MCF 10A (cell line): ENCODE data around the gene FAF1. TPM values are rescaled to one million over a fixed set of nuclear protein-coding genes. Genes with fewer than 3 reads are reported as not detected.

Source experiments
- BruUV-seq: library from RNA; stranded (reverse); fragments of 400-500 nt; replicated peaks from 2 replicates; lab custom pipeline; 2021; lab: Mats Ljungman, UMichigan
- CTCF ChIA-PET: fragments of 300-600 bp; sonication (Branson Sonifier 250); formaldehyde crosslinking; extraction: SDS; loops from one replicate; lab custom pipeline; 2021; ENCODE audit warnings: antibody characterized with exemption, inconsistent platforms; lab: Yijun Ruan, JAX
- POLR2A ChIA-PET: fragments of 300-600, 350-650 bp; sonication (Branson Sonifier 250); formaldehyde crosslinking; extraction: SDS; loops from one replicate; lab custom pipeline; 2020; ENCODE audit warnings: antibody characterized with exemption, inconsistent platforms; lab: Yijun Ruan, JAX
- DNase-seq: peaks from one replicate; pipeline ENCODE4 v3.0.0-alpha.2; 2018; ENCODE audit not compliant: unreplicated experiment
- H3K27ac Mint-ChIP-seq: one replicate; pipeline ENCODE4 v1.8.0; 2022; ENCODE audit warnings: mild to moderate bottlenecking, low read depth, mixed read lengths; ENCODE audit not compliant: unreplicated experiment
- H3K27me3 Mint-ChIP-seq: one replicate; pipeline ENCODE4 v1.8.0; 2022; ENCODE audit warnings: mixed read lengths; ENCODE audit not compliant: insufficient read depth, unreplicated experiment
- H3K36me3 Mint-ChIP-seq: one replicate; pipeline ENCODE4 v1.8.0; 2022; ENCODE audit warnings: mild to moderate bottlenecking, moderate library complexity, mixed read lengths; ENCODE audit not compliant: insufficient read depth, unreplicated experiment
- H3K4me1 Mint-ChIP-seq: one replicate; pipeline ENCODE4 v1.8.0; 2022; ENCODE audit warnings: mixed read lengths; ENCODE audit not compliant: insufficient read depth, unreplicated experiment
- H3K4me3 Mint-ChIP-seq: one replicate; pipeline ENCODE4 v1.8.0; 2022; ENCODE audit warnings: mild to moderate bottlenecking, moderate library complexity, mixed read lengths; ENCODE audit not compliant: unreplicated experiment
- H3K9me3 Mint-ChIP-seq: one replicate; pipeline ENCODE4 v1.8.0; 2022; ENCODE audit warnings: mixed read lengths; ENCODE audit not compliant: unreplicated experiment
- intact Hi-C: fragments of 100-400 bp; cut with micrococcal nuclease; formaldehyde crosslinking; loops from 2 replicates; pipeline ENCODE4 v1.14.1; 2022
- total RNA-seq: library from RNA; stranded (reverse); gene quantifications from 2 replicates; pipeline ENCODE4 v1.2.3, GENCODE V29; 2022
- TF ChIP-seq, protein P1 (sequence below): fragments of 200-600 bp; IDR thresholded peaks from one replicate; pipeline ENCODE4 v1.8.0; 2022; ENCODE audit warnings: antibody characterized with exemption, mild to moderate bottlenecking; ENCODE audit not compliant: unreplicated experiment

The FAF1 gene
- total RNA-seq, 1 experiment from 2014 or later, result 93.2 TPM

DNA sequence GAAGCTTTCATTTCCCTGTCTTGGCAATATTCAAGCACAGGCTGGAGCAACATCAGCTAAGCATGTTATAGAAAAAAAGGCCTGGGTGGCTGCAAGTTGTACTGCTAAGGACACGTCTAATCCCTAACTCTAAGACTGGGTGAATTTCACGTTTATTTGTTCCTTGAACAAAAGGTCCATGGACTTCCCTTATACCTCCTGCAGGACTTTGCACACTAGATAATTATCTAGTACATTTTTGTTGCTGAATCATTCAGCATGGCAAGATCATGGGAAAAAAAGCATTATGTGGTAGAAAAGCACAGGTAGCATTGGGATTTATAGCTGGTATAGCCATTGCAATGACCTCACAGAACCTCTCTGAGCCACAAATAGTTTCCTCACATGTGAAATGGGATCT is 406.1 kb downstream of the FAF1 start:
- no peaks in the 10 kb centered on the region for H3K4me1 Mint-ChIP-seq
- no TSS peak for BruUV-seq
- H3K4me3 Mint-ChIP-seq, result no peak overlapping the region
- H3K27me3 Mint-ChIP-seq, result no peaks in the 10 kb centered on the region
- H3K36me3 Mint-ChIP-seq, result peaks cover 12% of the 10 kb centered on the region
- intact Hi-C loops, result no loop called here
- no peak overlapping the region for H3K27ac Mint-ChIP-seq
- ChIA-PET CTCF (interaction anchor here (0.6 to 0.8 kb wide), 3 partner anchors 31 to 356 kb away, joined by 3 read pairs; no protein-coding TSS in a partner anchor), POLR2A (interaction anchor here (0.8 kb wide), 1 partner anchor 31 kb away, joined by 3 read pairs; no protein-coding TSS in a partner anchor)
- no peak for DNase-seq
- no peaks in the 10 kb centered on the region for H3K9me3 Mint-ChIP-seq
- TF ChIP-seq, protein P1, sequence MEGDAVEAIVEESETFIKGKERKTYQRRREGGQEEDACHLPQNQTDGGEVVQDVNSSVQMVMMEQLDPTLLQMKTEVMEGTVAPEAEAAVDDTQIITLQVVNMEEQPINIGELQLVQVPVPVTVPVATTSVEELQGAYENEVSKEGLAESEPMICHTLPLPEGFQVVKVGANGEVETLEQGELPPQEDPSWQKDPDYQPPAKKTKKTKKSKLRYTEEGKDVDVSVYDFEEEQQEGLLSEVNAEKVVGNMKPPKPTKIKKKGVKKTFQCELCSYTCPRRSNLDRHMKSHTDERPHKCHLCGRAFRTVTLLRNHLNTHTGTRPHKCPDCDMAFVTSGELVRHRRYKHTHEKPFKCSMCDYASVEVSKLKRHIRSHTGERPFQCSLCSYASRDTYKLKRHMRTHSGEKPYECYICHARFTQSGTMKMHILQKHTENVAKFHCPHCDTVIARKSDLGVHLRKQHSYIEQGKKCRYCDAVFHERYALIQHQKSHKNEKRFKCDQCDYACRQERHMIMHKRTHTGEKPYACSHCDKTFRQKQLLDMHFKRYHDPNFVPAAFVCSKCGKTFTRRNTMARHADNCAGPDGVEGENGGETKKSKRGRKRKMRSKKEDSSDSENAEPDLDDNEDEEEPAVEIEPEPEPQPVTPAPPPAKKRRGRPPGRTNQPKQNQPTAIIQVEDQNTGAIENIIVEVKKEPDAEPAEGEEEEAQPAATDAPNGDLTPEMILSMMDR, result no peak

DNA sequence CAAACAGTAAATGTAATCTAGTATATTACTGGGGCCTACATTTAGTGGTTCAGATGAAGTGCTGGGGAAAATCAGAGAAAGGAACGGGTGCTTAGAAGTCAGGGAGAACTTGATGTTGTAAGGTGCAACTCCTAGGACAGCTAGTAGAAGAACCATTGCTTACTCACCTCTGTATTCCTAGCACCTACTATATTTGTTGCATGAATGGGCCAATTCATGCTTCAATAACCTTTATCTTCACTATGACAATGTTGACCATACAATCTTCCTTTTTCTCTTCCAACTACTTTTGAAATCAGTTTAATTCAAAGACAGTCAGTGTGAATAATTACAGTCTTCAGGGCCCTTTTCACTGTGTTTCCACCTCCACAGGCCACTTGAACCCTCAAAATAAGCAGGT is 411.8 kb downstream of the FAF1 start:
- Mint-ChIP-seq H3K27me3 (no peaks in the 10 kb centered on the region), H3K27ac (no peak overlapping the region), H3K36me3 (peaks cover 2% of the 10 kb centered on the region), H3K9me3 (no peaks in the 10 kb centered on the region), H3K4me1 (no peaks in the 10 kb centered on the region), H3K4me3 (no peak overlapping the region)
- BruUV-seq, result no TSS peak
- ChIA-PET CTCF (no interaction called here), POLR2A (no interaction called here)
- DNase-seq, result no peak
- TF ChIP-seq, protein P1, result no peak
- intact Hi-C loops, result no loop called here

DNA sequence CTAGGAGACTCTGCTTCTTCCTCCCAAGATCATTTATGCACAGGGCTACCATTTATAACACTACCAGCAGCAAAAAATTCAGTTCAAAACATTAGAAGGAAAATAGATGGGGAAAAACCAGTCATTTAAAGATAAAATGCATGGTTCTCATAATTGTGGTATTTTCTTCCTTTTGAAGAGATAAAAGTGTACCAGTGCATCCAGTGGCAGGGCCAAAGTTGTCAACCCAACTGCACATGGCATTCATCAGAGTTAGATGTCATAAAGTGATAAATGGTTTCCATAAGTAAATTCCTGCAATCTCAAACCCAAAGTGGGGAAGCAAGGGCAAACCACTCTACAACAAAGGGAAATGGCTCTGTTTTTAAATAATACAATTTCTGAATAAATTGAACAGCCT is 417.7 kb downstream of the FAF1 start:
- Mint-ChIP-seq H3K36me3 (peaks cover 18% of the 10 kb centered on the region), H3K4me3 (no peak overlapping the region), H3K9me3 (no peaks in the 10 kb centered on the region), H3K27me3 (no peaks in the 10 kb centered on the region), H3K27ac (no peak overlapping the region), H3K4me1 (no peaks in the 10 kb centered on the region)
- CTCF ChIA-PET, result no interaction called here
- POLR2A ChIA-PET, result no interaction called here
- no TSS peak for BruUV-seq
- TF ChIP-seq, protein P1, result no peak
- no peak for DNase-seq
- intact Hi-C loops, result no loop called here

DNA sequence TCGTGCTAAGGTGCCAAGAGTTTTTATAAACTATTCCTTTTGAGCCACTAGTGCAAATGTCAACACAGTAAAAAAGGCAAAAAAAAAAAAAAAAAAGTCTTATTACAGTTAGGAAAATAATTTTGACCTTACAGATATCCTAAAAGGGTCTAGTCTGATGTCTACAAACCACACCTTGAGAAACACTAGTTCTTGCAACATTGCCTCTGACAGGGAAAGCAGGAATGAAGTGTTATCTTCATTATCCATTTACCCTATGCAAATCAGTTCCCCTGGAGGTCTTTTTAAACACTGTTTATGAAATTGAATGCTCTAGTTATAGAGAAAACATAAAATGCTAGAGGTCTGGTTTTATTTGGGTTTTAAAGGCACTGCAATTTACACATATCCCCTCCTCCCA is 421.6 kb downstream of the FAF1 start:
- CTCF ChIA-PET, result no interaction called here
- H3K36me3 Mint-ChIP-seq, result peaks cover 32% of the 10 kb centered on the region
- TF ChIP-seq, protein P1, result no peak
- H3K27ac Mint-ChIP-seq, result no peak overlapping the region
- no TSS peak for BruUV-seq
- H3K9me3 Mint-ChIP-seq, result no peaks in the 10 kb centered on the region
- intact Hi-C loops, result no loop called here
- POLR2A ChIA-PET, result no interaction called here
- H3K4me1 Mint-ChIP-seq, result no peaks in the 10 kb centered on the region
- H3K27me3 Mint-ChIP-seq, result no peaks in the 10 kb centered on the region
- no peak for DNase-seq
- no peak overlapping the region for H3K4me3 Mint-ChIP-seq
